Adipose tissue (tissue), 3 donors: ENCODE results near the gene ASTN2. TPM values are rescaled to one million over a fixed set of nuclear protein-coding genes. Genes with fewer than 3 reads are reported as not detected.
"Not testable (repeated sequence)": the region's sequence is repeated elsewhere in the genome, so short reads cannot be mapped to it uniquely, and the experiment has no call there.

Experiments used
- H3K27ac ChIP-seq: one replicate; pipeline ENCODE4 v1.5.1; 2013; ENCODE audit warnings: low read depth, low read length
- WGBS, 3 donors: extraction: QIAGEN DNeasy Blood & Tissue Kit; methylation state at CpG; one replicate each; pipeline ENCODE4 v1.1.7; 2013; 5-methylcytosine and 5-hydroxymethylcytosine counted together
- polyA plus RNA-seq, 3 donors: library from polyadenylated mRNA; stranded (reverse); fragments of 200-250 nt; gene quantifications; one replicate each; pipeline ENCODE4 v1.2.3, GENCODE V29; 2013
- donor health status: healthy with polysubstance abuse.
- donor health status: Bipolar disorder and iron deficiency.
- donor health status: healthy.

Gene ASTN2
- polyA plus RNA-seq, 3 donors, result 2.8 to 4.5 (median 3.0) TPM

DNA sequence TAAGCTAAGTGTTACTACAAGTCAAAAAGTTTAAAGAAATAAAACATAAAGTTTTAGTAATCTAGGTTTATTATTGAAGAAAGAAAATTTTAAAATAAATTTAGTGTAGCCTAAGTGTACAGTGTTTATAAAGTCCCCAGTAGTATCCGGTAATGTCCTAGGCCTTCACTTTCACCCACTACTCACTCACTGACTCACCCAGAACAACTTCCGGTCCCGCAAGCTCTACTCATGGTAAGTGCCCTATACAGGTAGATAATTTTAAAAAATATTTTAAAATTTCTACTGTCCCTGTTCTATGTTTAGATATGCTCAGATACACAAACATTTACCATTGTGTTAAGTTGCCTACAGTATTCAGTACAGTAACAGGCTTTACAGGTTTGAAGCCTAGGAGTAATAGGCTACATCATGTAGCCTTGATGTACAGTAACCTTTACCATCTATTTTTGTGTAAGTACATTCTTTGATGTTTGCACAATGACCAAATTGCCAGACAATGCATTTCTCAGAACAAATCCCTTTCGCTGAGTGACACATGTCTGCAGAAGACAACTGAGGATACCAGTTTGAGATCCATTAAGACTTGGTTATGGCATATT, 474.1 kb downstream of the ASTN2 start:
- H3K27ac ChIP-seq, result no peak overlapping the region
- 91 to 94% (median 93%) methylated on average over 4 of the region's 4 CpGs for WGBS, 3 donors

DNA sequence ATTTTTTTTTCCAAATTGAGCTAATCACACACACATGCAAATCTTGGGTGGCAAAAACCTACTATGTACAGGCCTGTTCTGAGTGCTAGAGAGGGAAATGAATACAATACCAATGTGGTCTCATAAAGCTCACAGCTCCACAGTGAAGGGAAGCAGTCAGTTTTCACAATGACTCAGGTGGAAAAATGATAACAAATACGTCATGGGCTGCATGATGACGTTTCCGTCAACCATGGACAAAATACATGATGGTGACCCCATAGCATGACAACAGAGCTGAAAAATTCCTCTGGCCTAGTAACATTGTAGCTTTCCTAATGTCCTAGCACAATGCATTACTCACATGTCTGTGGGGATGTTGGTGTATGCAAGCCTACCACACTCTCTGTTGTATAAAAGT, 475.2 kb downstream of the ASTN2 start:
- no peak overlapping the region for H3K27ac ChIP-seq
- WGBS, 3 donors, result 87 to 91% (median 90%) methylated on average over 3 of the region's 3 CpGs

DNA sequence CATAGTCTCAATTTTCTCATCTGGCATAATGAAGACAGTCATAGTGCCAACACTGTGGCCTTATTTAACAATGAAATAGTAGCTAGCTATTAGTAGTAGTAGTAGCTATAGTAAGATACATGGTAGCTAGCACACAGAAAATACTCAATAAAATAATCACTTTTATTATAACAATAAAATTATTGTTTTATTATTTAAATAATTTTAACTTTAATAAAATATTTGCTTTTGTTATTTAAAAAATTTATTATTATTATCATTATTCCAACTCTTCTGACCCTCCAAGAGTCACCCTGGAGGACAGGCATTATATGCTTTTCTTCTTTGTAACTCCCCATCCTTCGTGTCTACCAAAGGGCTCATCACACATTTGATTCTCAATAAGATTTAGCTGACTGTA, 475.7 kb downstream of the ASTN2 start:
- H3K27ac ChIP-seq, result no peak overlapping the region
- 50 to 78% (median 73%) methylated on average over 1 of the region's 1 CpG for WGBS, 3 donors

DNA sequence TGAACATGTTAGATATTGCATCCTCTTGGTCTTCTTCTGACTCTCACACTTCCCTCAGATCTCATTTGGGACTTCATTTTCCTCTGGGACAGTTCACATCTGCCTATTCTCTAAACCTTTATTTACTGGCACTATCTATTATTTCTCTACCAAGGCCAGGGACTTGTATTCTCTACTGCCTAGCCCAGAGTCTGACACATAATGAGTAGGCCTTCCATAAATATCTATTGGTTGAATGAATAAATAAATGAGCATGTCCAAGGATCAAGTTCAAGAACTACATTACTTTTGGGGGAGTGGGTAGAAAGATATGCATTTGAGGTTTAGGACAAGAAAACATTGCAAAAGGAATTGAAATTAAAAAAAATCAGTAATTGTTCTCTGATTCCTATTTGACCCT, 477.5 kb downstream of the ASTN2 start:
- H3K27ac ChIP-seq, result no peak overlapping the region

DNA sequence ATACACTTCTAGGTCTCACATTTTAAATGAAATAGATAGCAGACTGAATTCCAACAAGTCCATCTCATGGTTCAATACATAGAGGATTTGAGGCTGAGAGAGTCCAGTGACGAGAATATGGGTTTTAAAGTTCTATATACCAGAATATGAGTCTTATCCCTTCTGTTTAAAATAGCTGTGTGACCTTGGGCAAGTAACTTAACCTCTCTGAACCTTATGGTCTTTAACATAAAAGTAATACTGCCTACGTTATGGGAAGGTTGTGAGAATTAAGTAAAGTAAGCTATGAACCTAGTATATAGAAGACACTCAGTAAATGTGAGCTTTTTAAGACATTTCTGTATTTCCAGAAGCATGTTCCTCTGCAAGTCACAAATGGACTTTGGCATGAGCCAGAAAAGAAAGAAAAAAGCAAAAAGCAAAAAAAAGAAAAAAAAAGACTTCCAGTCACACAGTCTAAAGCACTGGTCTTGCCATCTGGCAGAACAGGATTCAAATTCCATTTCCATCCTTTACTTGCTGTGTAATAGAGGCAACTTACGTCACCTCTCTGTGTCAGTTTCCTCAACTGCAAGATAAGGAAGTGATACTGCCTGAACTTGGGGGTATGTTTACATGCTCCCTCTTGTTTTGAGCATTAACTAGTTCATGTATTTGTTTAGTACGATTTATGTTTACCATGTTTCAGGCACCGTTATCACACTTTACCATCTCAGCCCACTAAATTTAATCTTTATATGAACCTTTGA, 479.5 kb downstream of the ASTN2 start:
- WGBS, 3 donors, result 50 to 56% (median 55%) methylated on average over 5 of the region's 5 CpGs
- H3K27ac ChIP-seq, result no peak overlapping the region

DNA sequence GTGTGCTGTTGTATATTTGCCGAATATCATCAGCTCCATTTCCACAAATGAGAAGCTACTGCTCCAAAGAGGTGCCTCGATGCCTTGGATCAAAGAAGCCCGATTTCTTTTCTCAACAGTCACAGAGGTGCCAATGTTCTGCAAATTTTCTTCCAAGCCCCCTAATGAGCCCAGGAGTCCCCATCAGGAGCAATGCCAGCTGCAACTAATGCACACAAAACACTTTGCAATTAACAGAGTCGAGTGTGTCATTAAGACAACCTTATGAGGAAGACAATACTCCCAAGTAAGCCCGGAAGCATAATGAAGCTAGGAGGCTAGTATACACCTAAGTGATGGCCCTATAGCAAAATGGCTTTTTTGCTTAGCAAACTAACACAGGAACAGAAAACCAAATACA, 480.7 kb downstream of the ASTN2 start:
- WGBS, 3 donors, result 77 to 82% (median 81%) methylated on average over 5 of the region's 5 CpGs
- H3K27ac ChIP-seq, result no peak overlapping the region

DNA sequence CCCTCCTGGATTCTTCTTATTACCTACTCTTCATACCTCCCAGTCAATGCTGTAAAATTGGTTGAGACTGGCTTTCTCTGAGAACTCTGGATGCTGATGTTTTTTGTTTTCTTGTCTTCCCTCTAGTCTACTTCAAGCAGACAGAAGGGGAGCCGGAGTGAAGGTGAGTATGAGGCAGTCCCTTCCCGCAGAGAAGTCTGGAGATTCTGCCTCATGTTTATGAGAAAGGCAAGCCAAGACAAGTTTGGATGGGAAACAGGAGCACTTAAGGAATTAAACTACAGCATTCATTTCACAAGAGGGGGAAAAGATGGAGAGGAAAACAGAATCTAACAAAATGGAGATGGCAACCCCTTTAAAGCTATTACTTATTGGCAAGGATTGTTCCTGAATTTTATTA, 481.6 kb downstream of the ASTN2 start:
- H3K27ac ChIP-seq, result no peak overlapping the region
- WGBS, 3 donors, result 79 to 81% (median 80%) methylated on average over 2 of the region's 2 CpGs

DNA sequence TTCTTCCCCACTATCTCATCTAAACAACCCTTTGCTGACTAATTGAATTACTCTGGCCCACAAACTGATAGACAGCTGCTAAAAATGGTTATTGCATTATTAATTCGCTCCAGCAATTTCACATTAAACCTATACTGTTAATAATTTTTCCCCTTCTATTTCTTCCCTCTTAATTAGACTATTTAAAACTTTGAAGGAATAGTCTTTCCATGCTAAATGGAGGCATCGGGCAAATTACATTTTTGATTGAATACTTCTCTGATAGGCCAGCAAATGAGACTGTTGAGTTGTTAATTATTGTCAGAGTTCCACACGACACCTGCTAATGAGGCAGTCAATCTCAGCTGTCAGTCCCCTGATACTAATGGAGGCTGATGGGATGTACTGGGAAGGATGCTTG, 485.2 kb downstream of the ASTN2 start:
- H3K27ac ChIP-seq, result no peak overlapping the region
- 44 to 81% (median 75%) methylated on average over 3 of the region's 3 CpGs for WGBS, 3 donors

DNA sequence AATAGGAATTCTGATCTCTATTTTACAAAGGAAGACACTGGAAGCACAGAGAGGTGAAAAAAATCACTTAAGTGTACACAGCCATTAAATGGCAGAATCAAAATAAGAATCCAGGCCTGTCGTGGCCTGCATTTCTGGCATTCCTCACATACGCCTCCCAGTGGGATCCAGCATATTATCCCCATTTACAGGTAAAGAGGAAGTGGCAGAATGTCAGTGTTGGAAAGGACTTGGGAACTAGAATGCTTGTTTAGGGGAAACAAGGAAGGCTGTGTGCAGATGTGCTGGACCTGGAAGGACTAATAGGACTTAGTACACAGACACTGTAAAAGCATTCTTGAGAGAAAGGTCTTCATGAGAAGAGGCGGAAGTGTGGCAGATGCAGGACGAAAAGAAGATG, 486.0 kb downstream of the ASTN2 start:
- WGBS, 3 donors, result 62 to 67% (median 64%) methylated on average over 4 of the region's 4 CpGs
- no peak overlapping the region for H3K27ac ChIP-seq

DNA sequence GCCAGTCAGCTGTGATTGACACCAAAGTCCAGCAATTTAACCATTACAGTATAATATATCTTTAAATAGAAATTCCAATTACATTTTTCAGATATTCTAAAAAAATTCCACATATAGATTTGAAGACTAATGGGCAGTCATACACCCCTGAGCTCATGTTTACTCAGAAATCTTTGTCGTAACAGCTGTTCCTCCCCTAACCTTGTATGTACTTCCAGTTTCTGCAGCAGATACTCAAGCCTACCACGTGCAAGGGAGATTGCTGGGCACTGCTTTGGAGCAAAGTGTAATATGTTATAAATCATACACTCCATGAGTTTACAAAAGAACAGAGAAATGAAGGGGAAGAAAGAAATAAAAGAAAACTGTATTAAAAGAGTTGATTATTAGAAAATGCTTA, 486.6 kb downstream of the ASTN2 start:
- WGBS, 3 donors, result 20 to 30% (median 25%) methylated on average over 2 of the region's 2 CpGs
- H3K27ac ChIP-seq, result no peak overlapping the region

DNA sequence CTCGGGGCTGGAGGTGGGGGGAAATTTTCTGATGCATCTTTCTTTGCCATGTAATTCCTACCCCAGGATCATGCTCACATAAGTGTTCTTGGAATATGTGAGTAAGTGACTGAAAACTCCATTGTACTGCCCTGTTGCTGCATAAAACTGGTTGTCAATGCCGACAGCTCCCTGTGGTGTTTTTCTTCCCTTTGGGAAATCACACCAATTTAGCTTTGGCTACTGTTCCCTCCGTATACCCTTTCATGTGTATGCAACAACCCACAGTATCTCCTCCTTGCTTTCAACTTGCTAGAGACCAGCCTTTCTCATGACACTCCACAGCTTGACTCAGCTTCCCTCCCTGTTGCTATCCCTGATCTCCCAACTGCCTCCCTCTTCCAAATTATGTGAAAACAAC, 487.1 kb downstream of the ASTN2 start:
- WGBS, 3 donors, result 68 to 70% (median 68%) methylated on average over 3 of the region's 3 CpGs
- no peak overlapping the region for H3K27ac ChIP-seq

DNA sequence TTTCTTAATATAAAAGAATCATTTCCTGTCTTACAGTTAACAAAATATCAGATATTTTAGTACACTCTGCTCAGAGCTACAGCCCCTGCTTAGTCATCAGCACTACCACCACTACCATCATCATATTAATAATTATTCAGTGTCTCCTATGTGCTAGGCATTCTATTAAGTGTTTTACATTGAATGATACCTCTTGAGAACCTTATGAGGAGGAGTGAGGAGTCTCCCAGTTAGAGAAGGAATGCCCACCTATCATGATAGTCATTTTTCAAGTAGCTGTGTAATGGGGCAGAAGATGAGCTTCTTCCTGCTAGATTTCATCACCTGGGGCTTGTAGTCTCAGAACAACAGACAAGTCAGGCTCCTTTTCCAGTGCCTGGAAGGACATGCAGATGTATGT, 489.7 kb downstream of the ASTN2 start:
- no peak overlapping the region for H3K27ac ChIP-seq

DNA sequence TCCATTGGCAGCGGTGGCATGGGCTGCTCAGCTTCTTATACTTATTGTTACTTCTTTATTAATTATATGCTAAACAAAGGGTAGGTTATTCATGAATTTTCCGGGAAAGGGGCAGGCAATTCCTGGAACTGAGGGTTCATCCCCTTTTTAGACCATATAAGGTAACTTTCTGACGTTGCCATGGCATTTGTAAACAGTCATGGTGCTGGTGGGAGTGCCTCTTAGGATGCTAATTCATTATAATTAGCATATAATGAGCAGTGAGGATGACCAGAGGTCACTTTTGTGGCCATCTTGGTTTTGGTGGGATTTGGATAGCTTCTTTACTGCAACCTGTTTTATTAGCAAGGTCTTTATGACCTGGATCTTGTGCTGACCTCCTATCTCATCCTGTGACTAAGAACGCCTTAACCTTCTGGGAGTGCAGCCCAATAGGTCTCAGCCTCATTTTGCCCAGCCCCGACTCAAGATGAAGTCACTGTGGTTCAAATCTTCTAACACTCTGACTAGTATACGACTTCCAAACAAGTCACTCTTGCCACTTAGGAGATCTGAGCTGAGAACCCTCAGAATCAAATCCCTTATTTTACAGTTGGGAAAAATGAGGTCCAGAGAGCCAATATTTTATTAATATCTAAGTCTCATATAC, 490.3 kb downstream of the ASTN2 start:
- H3K27ac ChIP-seq, result no peak overlapping the region
- 76 to 88% (median 85%) methylated on average over 6 of the region's 6 CpGs for WGBS, 3 donors

DNA sequence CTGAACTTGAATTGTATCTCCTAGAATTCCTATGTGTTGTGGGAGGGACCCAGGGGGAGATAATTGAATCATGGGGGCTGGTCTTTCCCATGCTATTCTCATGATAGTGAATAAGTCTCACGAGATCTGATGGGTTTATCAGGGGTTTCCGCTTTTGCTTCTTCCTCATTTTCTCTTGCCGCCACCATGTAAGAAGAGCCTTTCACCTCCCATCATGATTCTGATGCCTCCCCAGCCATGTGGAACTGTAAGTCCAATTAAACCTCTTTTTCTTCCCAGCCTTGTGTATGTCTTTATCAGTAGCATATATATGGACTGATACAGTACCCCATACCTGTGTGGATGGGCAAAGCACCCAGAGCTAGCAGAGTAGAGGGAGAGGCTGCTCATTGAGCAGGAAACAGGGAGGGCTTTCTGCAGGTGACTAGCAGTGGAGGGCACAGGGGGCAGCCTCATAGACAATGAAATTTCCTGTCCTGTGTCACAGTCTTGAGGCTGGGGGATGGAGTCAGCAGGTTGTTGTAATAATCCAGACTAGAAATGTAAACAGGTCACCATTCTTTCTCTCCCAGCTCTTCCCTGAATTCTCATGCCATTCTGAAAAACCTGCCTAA, 496.9 kb downstream of the ASTN2 start:
- WGBS, 3 donors, result 77 to 88% (median 80%) methylated on average over 3 of the region's 3 CpGs
- not testable (repeated sequence) for H3K27ac ChIP-seq

DNA sequence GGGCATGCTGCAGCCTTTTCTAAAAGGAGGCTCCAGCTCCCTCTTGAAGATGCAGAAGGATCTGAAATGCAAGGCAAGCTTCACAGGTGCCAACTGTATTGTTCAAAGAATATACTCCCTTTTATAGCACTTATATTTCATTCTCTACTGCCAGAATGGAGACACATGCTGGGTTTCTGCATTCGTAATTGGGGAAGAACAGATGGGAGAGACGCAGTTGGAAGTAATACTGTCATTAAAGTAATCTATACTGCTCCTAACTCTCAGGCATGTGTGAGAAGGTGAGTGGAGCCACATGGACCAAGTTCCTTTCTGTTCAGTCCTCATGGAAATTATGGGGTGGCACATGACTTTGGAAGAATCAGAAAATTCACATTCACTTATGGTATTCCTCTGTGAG, 501.3 kb downstream of the ASTN2 start:
- WGBS, 3 donors, result 67 to 86% (median 73%) methylated on average over 2 of the region's 2 CpGs
- H3K27ac ChIP-seq, result no peak overlapping the region

DNA sequence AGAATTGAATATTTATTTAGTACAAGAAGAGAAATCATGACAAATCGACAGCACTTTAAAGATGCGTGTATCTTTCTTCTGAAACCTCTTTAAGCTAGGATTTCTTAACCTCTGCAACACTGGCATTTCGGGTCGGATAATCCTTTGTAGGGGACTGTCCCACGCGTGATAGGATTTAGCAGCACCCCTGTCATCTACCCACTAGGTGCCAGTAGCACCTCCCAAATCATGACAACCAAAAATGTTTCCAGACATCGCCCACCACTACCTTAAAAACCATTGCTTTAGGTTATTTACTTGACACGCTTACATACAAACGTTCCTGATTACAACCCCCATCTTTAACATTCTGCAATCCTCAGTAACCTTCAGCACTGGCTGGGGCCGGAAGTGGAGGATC, 504.7 kb downstream of the ASTN2 start:
- 66 to 76% (median 74%) methylated on average over 10 of the region's 10 CpGs for WGBS, 3 donors
- no peak overlapping the region for H3K27ac ChIP-seq

DNA sequence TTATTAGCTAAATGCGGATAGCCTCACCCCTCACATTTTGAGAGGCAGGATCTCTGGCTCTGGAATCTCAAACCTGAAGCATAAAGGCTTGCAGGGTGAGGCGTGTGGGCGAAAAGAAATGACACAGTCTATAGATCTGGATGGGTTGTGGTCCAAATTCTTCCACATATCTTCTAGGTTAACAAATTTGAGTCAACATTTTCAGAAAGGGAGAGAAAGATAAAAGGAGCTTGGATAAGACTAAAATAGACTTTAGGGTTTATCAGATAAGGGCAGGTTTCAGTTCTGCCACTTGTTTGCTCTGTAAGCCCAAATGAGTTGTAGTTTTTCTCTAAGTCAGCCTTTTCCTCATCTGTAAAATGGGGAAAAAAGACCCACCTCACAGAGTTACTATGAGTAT, 506.9 kb downstream of the ASTN2 start:
- 67 to 78% (median 75%) methylated on average over 3 of the region's 3 CpGs for WGBS, 3 donors
- H3K27ac ChIP-seq, result no peak overlapping the region

DNA sequence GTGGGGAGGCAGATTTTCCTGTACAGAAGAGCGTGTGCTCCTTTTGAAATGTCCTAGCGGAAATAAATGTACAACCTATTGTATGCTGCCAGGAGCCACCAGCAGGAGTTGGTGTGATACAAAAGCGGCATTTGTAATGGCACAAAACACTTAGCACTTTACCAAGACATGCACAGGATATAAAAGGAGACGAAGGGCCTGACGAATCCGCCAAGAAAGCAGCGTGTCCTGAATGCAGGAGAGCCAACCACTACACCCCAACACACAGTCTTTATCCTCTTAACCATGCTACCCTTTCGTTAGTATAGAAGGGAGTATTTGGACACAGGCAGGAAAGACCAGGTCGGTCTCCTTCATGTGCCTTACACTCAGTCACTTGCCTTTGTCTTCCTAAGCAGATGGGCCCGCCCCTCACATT, 509.7 kb downstream of the ASTN2 start:
- no peak overlapping the region for H3K27ac ChIP-seq
- 81 to 85% (median 82%) methylated on average over 10 of the region's 10 CpGs for WGBS, 3 donors

DNA sequence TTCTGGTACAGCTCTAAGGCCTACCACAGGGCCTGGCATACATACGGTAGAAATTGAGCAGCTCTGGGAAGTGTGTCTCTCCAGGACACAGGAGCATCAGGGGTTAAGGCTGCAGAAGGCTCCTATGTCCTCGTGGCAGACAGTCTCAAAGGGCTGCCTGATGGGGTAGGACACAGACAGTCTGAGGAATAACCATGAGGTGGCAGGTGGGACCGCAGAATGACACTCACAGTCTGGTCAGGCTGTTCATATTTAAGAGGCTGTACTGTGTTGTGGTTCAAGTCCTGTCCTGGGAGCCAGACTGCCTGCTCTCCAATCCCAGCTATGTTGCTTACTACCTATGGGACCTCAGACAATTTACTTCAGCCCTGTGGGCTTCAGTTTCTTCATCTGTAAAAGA, 510.7 kb downstream of the ASTN2 start:
- H3K27ac ChIP-seq, result no peak overlapping the region
- 57 to 72% (median 66%) methylated on average over 3 of the region's 3 CpGs for WGBS, 3 donors

DNA sequence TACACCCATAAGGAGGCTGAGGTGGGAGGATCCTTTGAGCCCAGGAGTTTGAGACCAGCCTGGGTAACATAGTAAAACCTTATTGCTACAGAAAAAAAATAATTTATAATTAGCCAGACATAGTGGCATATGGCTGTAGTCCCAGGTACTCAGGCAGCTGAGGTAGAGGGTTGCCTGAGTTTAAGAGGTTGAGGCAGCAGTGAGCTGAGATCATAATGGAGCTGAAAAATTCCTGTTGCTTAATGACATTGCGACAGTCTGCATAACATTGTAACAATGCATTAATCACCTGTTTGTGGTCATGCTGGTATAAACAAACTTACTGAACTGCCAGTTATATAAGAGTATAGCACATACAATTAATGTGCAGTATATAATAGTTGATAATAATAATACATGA, 513.6 kb downstream of the ASTN2 start:
- 0 to 88% (median 43%) methylated on average over 1 of the region's 1 CpG for WGBS, 3 donors
- no peak overlapping the region for H3K27ac ChIP-seq
